ENCODE data around the gene CD209.

DNA sequence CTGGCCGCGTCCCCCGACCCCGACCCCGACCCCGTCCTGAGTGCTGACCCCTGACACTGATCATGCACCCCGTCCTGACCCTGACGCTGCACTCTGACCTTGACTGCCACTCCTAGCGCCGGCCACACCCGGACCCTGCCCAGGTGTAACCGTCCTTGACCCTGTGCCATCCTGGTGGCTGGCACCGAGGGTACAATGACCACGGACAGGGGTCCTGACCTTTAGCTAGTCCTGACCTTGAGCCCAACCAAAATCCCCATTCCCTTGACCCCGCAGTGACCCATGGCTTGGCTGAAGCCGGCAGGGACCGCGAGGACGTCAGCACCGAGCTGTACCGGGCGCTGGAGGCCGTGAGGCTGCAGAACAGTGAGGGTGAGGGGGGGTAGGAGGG lies 41.6 kb upstream of the CD209 start:
- TF ChIP-seq EZH2 (IDR thresholded peaks at IDR 0.05) (no peak), POLR2AphosphoS5 (IDR thresholded peaks at IDR 0.05; ENCODE audit: borderline replicate concordance, low read depth, low read length) (no peak), FOXP2 (optimal IDR thresholded peaks at IDR 0.05; ENCODE audit: control extremely low read depth, extremely low read length, insufficient read depth) (no peak)

Data from SK-N-MC (cell line).